Upper lobe of left lung (tissue), 6 donors: Measurements from ENCODE around the gene SYNJ1. TPM values are rescaled to one million over a fixed set of nuclear protein-coding genes. Genes with fewer than 3 reads are reported as not detected.
A peak's percentile ranks its signal among the peaks of the same experiment; 100 is the strongest.

ENCODE experiments used
- ATAC-seq, 2 donors: fragments of 200-7000 bp; cut with Tn5 transposase; one replicate each; pipeline ENCODE4 v1.9.1; 2022; ENCODE audit warnings: mild to moderate bottlenecking in 2 of 2, moderate library complexity in 2 of 2; ENCODE audit not compliant: low FRiP score in 2 of 2
- DNase-seq, 2 donors: peaks; one replicate each; pipeline ENCODE4 v3.0.0-alpha.2; 2019 to 2020
- H3K27ac ChIP-seq, 4 donors: fragments of 200-600 bp; sonication (generic); one replicate each; pipeline ENCODE4 v1.5.1; 2016 to 2019
- H3K27me3 ChIP-seq, 4 donors: fragments of 200-600 bp; sonication (generic); one replicate each; pipeline ENCODE4 v1.5.1; 2017 to 2019
- H3K36me3 ChIP-seq, 4 donors: fragments of 200-600 bp; sonication (generic); one replicate each; pipeline ENCODE4 v1.5.1; 2016 to 2019
- H3K4me1 ChIP-seq, 4 donors: fragments of 200-600 bp; sonication (generic); one replicate each; pipeline ENCODE4 v1.5.1; 2018 to 2019
- H3K4me3 ChIP-seq, 4 donors: fragments of 200-600 bp; sonication (generic); one replicate each; pipeline ENCODE4 v1.5.1; 2017 to 2019; ENCODE audit warnings: mild to moderate bottlenecking in 2 of 4, moderate library complexity in 1 of 4
- H3K9me3 ChIP-seq, 4 donors: fragments of 200-600 bp; sonication (generic); one replicate each; pipeline ENCODE4 v1.5.1; 2018 to 2019
- CTCF ChIP-seq, 6 experiments: fragments of 450-650 bp in 4 of 6; fragments of 200-600 bp in 2 of 6; sonication (generic) in 2 of 6; IDR thresholded peaks; one replicate each; pipeline ENCODE4 v1.5.1; 2016 to 2019; ENCODE audit warnings: antibody characterized with exemption in 6 of 6
- EP300 ChIP-seq, 4 donors: sonication (generic); formaldehyde crosslinking; IDR thresholded peaks; one replicate each; pipeline ENCODE4 v1.5.1; 2017; ENCODE audit warnings: antibody characterized with exemption in 4 of 4, control low read depth in 2 of 4
- POLR2A ChIP-seq, 4 donors: fragments of 450-650 bp; IDR thresholded peaks; one replicate each; pipeline ENCODE4 v1.5.1; 2016 to 2017; ENCODE audit warnings: antibody characterized with exemption in 4 of 4, mild to moderate bottlenecking in 2 of 4
- POLR2AphosphoS5 ChIP-seq, 2 donors: sonication (generic); formaldehyde crosslinking; IDR thresholded peaks; one replicate each; pipeline ENCODE4 v1.5.1; 2017; ENCODE audit warnings: antibody characterized with exemption in 2 of 2
- WGBS, 2 donors: methylation state at CpG; one replicate each; pipeline ENCODE4 v1.1.5; 2017 to 2018; 5-methylcytosine and 5-hydroxymethylcytosine counted together
- total RNA-seq, 6 donors: library from RNA; depleted of rRNA in 4 of 6; stranded (reverse); fragments of >200 nt in 4 of 6; gene quantifications; one replicate each; pipeline versions ENCODE4 v1.1.0 to v1.2.1, GENCODE V29; 2016 to 2021
- donor health status: DM: no; HTN: no; CAD: no; lungs with moderate emphysema.
- donor health status: DM: no; HTN: yes; CAD: no; lungs with severe emphysema.

The SYNJ1 gene
- total RNA-seq, 6 donors from 2014 or later: 11.1 to 24.4 (median 16.7) TPM

GRCh38 chr21:32653326-32653901, 74.4 kb downstream of the SYNJ1 start:
- no peak for ATAC-seq
- WGBS, 2 donors: 75 to 86% methylated on average over 2 of the region's 2 CpGs
- H3K27me3 ChIP-seq: no peaks in the 10 kb centered on the region
- TF ChIP-seq CTCF (IDR thresholded peaks at IDR 0.05) (peak in 5 of 6 experiments; percentile 28 to 54 (median 51)), POLR2AphosphoS5 (IDR thresholded peaks at IDR 0.05) (no peak)
- H3K27ac ChIP-seq: no peak overlapping the region
- no peak for DNase-seq
- H3K4me3 ChIP-seq: no peak overlapping the region
- H3K36me3 ChIP-seq: peaks cover 0 to 63% (median 7%) of the 10 kb centered on the region in 4 donors
- H3K9me3 ChIP-seq: no peaks in the 10 kb centered on the region
- H3K4me1 ChIP-seq: no peaks in the 10 kb centered on the region

GRCh38 chr21:32648165-32648564, 79.6 kb downstream of the SYNJ1 start:
- no peak for ATAC-seq

GRCh38 chr21:32645261-32646182, 82.3 kb downstream of the SYNJ1 start:
- peak in 1 of 2 donors; percentile 85 for DNase-seq
- Histone ChIP-seq H3K9me3 (no peaks in the 10 kb centered on the region), H3K36me3 (peaks cover 0 to 84% (median 23%) of the 10 kb centered on the region in 4 donors), H3K27me3 (no peaks in the 10 kb centered on the region), H3K4me1 (no peaks in the 10 kb centered on the region), H3K4me3 (peak overlapping the region in 3 of 4 donors; percentile 4 to 25 (median 16)), H3K27ac (no peak overlapping the region)
- ATAC-seq: no peak
- no peak for TF ChIP-seq POLR2A (IDR thresholded peaks at IDR 0.05)
- TF ChIP-seq EP300 (IDR thresholded peaks at IDR 0.05): no peak
- TF ChIP-seq CTCF (IDR thresholded peaks at IDR 0.05): no peak
- TF ChIP-seq POLR2AphosphoS5 (IDR thresholded peaks at IDR 0.05): no peak
- 62 to 63% methylated on average over 19 of the region's 19 CpGs for WGBS, 2 donors

More at GRCh38 chr21:32648165-32648564, 79.6 kb downstream of the SYNJ1 start:
- H3K4me1 ChIP-seq: no peaks in the 10 kb centered on the region
- no peak overlapping the region for H3K27ac ChIP-seq
- H3K4me3 ChIP-seq: no peak overlapping the region
- DNase-seq: no peak
- H3K9me3 ChIP-seq: no peaks in the 10 kb centered on the region
- no peak for TF ChIP-seq POLR2AphosphoS5 (IDR thresholded peaks at IDR 0.05)
- no peak for TF ChIP-seq EP300 (IDR thresholded peaks at IDR 0.05)
- no peak for TF ChIP-seq CTCF (IDR thresholded peaks at IDR 0.05)
- TF ChIP-seq POLR2A (IDR thresholded peaks at IDR 0.05): no peak
- H3K36me3 ChIP-seq: peaks cover 0 to 74% (median 17%) of the 10 kb centered on the region in 4 donors
- H3K27me3 ChIP-seq: no peaks in the 10 kb centered on the region

GRCh38 chr21:32641710-32642698, 85.8 kb downstream of the SYNJ1 start:
- Histone ChIP-seq H3K27me3 (no peaks in the 10 kb centered on the region), H3K4me3 (no peak overlapping the region), H3K9me3 (no peaks in the 10 kb centered on the region), H3K27ac (no peak overlapping the region), H3K36me3 (peaks cover 16 to 90% (median 50%) of the 10 kb centered on the region in 4 donors), H3K4me1 (no peaks in the 10 kb centered on the region)
- DNase-seq (no peak), ATAC-seq (no peak)
- no peak for TF ChIP-seq POLR2AphosphoS5 (IDR thresholded peaks at IDR 0.05)
- TF ChIP-seq CTCF (IDR thresholded peaks at IDR 0.05): no peak
- TF ChIP-seq POLR2A (IDR thresholded peaks at IDR 0.05): no peak
- no peak for TF ChIP-seq EP300 (IDR thresholded peaks at IDR 0.05)
- WGBS, 2 donors: 72 to 74% methylated on average over 10 of the region's 10 CpGs
